Liver (tissue), 9 donors: ENCODE measurements around the gene FHOD1. TPM values are rescaled to one million over a fixed set of nuclear protein-coding genes. Genes with fewer than 3 reads are reported as not detected.

Experiments used
- DNase-seq: peaks from one replicate; pipeline ENCODE4 v3.0.0-alpha.2; 2017; ENCODE audit warnings: low spot score
- H3K27ac ChIP-seq, 2 donors: one replicate each; pipeline ENCODE4 v1.7.0; 2013; ENCODE audit warnings: inconsistent platforms in 2 of 2, low read length in 2 of 2, control low read depth in 1 of 2, low read depth in 1 of 2, mild to moderate bottlenecking in 1 of 2
- H3K27me3 ChIP-seq, 4 donors: one replicate each; pipeline versions ENCODE4 v1.6.1 to v1.7.0; 2013; ENCODE audit warnings: low read length in 3 of 4, inconsistent platforms in 1 of 4, mild to moderate bottlenecking in 1 of 4, moderate library complexity in 1 of 4; ENCODE audit not compliant: control insufficient read depth in 4 of 4, insufficient read depth in 4 of 4
- H3K36me3 ChIP-seq, 4 donors: one replicate each; pipeline versions ENCODE4 v1.6.1 to v1.7.0; 2013; ENCODE audit warnings: low read length in 3 of 4, mild to moderate bottlenecking in 3 of 4, low read depth in 1 of 4, moderate library complexity in 1 of 4; ENCODE audit not compliant: control insufficient read depth in 4 of 4, insufficient read depth in 3 of 4
- H3K4me1 ChIP-seq, 4 donors: one replicate each; pipeline versions ENCODE4 v1.6.1 to v1.7.0; 2013; ENCODE audit warnings: low read length in 3 of 4, mild to moderate bottlenecking in 3 of 4, moderate library complexity in 1 of 4; ENCODE audit not compliant: control insufficient read depth in 4 of 4, insufficient read depth in 4 of 4
- H3K4me3 ChIP-seq, 3 donors: one replicate each; pipeline versions ENCODE4 v1.6.1 to v1.7.0; 2013; ENCODE audit warnings: low read length in 3 of 3, control low read depth in 1 of 3, low read depth in 1 of 3, mild to moderate bottlenecking in 1 of 3
- H3K9ac ChIP-seq, 2 donors: one replicate each; pipeline ENCODE4 v1.7.0; 2013; ENCODE audit warnings: low read length in 2 of 2, mild to moderate bottlenecking in 2 of 2, moderate library complexity in 2 of 2, control low read depth in 1 of 2, low read depth in 1 of 2
- H3K9me3 ChIP-seq, 4 donors: one replicate each; pipeline versions ENCODE4 v1.6.1 to v1.7.0; 2013; ENCODE audit warnings: low read length in 3 of 4; ENCODE audit not compliant: control insufficient read depth in 4 of 4
- EGR1 ChIP-seq, 2 donors: IDR thresholded peaks; 2 replicates each; pipeline ENCODE4 v1.6.1; 2016 to 2018; ENCODE audit warnings: antibody characterized with exemption in 2 of 2, low read depth in 2 of 2
- GABPA ChIP-seq, 2 donors: IDR thresholded peaks in 1 of 2; conservative IDR thresholded peaks in 1 of 2; 2 replicates each; pipeline ENCODE4 v1.6.1; 2016; ENCODE audit warnings: antibody characterized with exemption in 2 of 2, mild to moderate bottlenecking in 1 of 2, moderate library complexity in 1 of 2
- HNF4A ChIP-seq, 2 donors: conservative IDR thresholded peaks; 2 replicates each; pipeline ENCODE4 v1.6.1; 2016; ENCODE audit warnings: antibody characterized with exemption in 2 of 2, mild to moderate bottlenecking in 2 of 2
- JUND ChIP-seq, 2 donors: IDR thresholded peaks; 2 replicates each; pipeline ENCODE4 v1.6.1; 2016; ENCODE audit warnings: antibody characterized with exemption in 2 of 2
- NR2F2 ChIP-seq: IDR thresholded peaks from 2 replicates; pipeline ENCODE4 v1.6.1; 2016; ENCODE audit warnings: antibody characterized with exemption
- RAD21 ChIP-seq, 2 donors: IDR thresholded peaks; 2 replicates each; pipeline ENCODE4 v1.6.1; 2016; ENCODE audit warnings: antibody characterized with exemption in 2 of 2, mild to moderate bottlenecking in 2 of 2
- REST ChIP-seq: IDR thresholded peaks from 2 replicates; pipeline ENCODE4 v1.6.1; 2016; ENCODE audit warnings: antibody characterized with exemption, mild to moderate bottlenecking
- RXRA ChIP-seq, 2 donors: IDR thresholded peaks; 2 replicates each; pipeline ENCODE4 v1.6.1; 2017 to 2018; ENCODE audit warnings: antibody characterized with exemption in 2 of 2, mild to moderate bottlenecking in 1 of 2
- TAF1 ChIP-seq: conservative IDR thresholded peaks from 2 replicates; pipeline ENCODE4 v1.6.1; 2016; ENCODE audit warnings: antibody characterized with exemption, mild to moderate bottlenecking
- YY1 ChIP-seq: IDR thresholded peaks from 2 replicates; pipeline ENCODE4 v1.6.1; 2016; ENCODE audit warnings: antibody characterized with exemption, mild to moderate bottlenecking
- ZBTB33 ChIP-seq: IDR thresholded peaks from 2 replicates; pipeline ENCODE4 v1.6.1; 2016; ENCODE audit warnings: antibody characterized with exemption
- WGBS: extraction: QIAGEN DNeasy Blood & Tissue Kit; methylation state at CpG from one replicate; pipeline ENCODE4 v1.1.7; 2013; 5-methylcytosine and 5-hydroxymethylcytosine counted together
- polyA plus RNA-seq, 2 donors: library from polyadenylated mRNA; stranded (reverse) in 1 of 2; unstranded in 1 of 2; fragments of 200-250 nt in 1 of 2; fragments of >200 nt in 1 of 2; fragmentation: Nextera tagmentation in 1 of 2; extraction: Ambion mirVana in 1 of 2; gene quantifications; one replicate each; pipeline versions ENCODE4 v1.2.1 to v1.2.3, GENCODE V29; 2013 to 2015
- total RNA-seq, 2 donors: library from RNA; depleted of rRNA; stranded (reverse); fragments of >200 nt; gene quantifications; one replicate each; pipeline ENCODE4 v1.2.3, GENCODE V29; 2014
- TF ChIP-seq, protein P1 (sequence below): IDR thresholded peaks from 2 replicates; pipeline ENCODE4 v1.6.1; 2016; ENCODE audit warnings: antibody characterized with exemption
- TF ChIP-seq, protein P2 (sequence below): IDR thresholded peaks from 2 replicates; pipeline ENCODE4 v1.6.1; 2016; ENCODE audit warnings: antibody characterized with exemption
- donor health status: healthy.
- donor health status: healthy.
- donor health status: healthy.
- donor health status: healthy.
- donor health status: healthy.

Gene FHOD1
- total and polyA plus RNA-seq, 4 donors: 2.2 to 6.4 (median 4.1) TPM

DNA sequence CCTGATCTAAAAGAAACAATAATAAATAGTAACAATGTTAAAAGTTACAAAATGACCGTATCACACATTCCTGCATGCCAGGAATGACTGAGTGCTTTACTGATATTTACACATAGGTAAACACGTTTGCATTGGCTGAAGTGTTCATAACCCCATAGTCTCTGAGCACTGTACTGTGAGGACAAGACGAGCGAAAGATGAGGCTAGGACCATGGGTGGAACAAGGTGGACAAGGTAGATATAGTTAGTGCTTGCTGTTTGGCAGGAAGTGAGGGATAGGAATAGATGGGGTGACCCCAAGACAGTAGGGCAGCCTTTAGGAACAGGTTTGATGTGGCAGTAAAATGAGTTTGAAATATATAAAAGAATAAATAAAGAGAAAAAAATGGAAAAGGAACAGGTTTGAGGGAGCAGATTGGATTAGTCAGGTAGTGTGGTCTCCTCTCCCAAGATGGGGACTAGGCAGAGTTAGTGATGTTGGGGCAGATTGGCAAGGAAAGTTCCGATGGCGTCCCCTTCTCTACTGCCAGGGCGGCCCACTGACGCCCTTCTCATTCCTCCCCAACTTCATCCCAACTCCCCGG lies 55.8 kb downstream of the FHOD1 start:
- H3K27me3 ChIP-seq: no peaks in the 10 kb centered on the region
- TF ChIP-seq JUND (IDR thresholded peaks at IDR 0.05): no peak
- TF ChIP-seq RXRA (IDR thresholded peaks at IDR 0.05): no peak
- TF ChIP-seq EGR1 (IDR thresholded peaks at IDR 0.05; ENCODE audit: low read depth in 2 of 2): no peak
- TF ChIP-seq, protein P1, sequence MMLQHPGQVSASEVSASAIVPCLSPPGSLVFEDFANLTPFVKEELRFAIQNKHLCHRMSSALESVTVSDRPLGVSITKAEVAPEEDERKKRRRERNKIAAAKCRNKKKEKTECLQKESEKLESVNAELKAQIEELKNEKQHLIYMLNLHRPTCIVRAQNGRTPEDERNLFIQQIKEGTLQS: no peak
- no peak for TF ChIP-seq ZBTB33
- TF ChIP-seq YY1: no peak
- no peak for TF ChIP-seq HNF4A (conservative IDR thresholded peaks at IDR 0.05)
- no peak for TF ChIP-seq NR2F2
- DNase-seq: no peak
- H3K9me3 ChIP-seq: no peaks in the 10 kb centered on the region
- H3K9ac ChIP-seq: no peak overlapping the region
- H3K4me3 ChIP-seq: no peak overlapping the region
- H3K36me3 ChIP-seq: peaks cover 10 to 24% (median 19%) of the 10 kb centered on the region in 4 donors
- H3K27ac ChIP-seq: no peak overlapping the region
- H3K4me1 ChIP-seq: peaks cover 8 to 26% (median 22%) of the 10 kb centered on the region in 4 donors
- 28% methylated on average over 9 of the region's 9 CpGs for WGBS

DNA sequence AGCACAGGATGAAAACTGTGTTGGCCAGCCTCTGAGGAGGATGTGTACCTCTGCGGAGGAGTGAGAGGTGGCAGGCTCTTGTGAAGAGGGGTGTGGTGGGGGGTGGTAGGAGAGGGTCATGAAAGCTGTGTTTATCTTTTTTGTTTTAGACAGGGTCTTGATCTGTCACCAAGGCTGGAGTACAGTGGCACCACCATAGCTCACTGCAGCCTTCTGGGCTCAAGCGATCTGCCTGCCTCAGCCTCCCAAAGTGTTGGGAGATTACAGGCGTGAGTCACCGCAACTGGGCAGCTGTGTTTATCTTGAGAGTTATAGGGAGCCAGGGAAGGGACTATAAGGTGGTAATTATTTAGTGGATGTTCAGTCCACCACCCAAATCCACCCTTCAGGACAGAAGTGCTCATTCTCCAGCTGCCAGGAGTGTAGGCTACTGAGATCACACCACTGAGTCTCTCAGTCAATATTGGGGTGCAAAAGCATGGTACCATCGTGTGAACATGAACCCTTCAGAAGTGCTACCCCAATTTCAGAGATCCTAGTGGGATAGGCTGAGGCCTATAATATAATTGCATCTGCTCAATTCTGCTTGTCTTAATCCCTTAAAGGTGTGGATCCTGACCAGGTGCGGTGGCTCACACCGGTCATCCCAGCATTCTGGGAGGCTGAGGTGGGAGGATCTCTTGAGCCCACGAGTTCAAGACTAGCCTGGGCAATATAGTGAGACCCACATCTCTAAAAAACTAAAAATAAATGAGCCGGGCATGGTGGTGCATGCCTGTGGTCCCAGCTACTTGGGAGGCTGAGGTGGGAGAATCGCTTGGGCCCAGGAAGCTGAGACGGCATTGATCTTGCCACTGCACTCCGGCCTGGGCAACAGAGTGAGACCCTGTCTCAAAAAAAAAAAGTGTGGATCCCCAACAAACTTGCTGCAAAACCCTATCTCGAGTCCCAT lies 56.6 kb downstream of the FHOD1 start:
- Histone ChIP-seq H3K27me3 (no peaks in the 10 kb centered on the region), H3K9me3 (no peaks in the 10 kb centered on the region), H3K4me1 (peaks cover 8 to 27% (median 23%) of the 10 kb centered on the region in 4 donors), H3K27ac (no peak overlapping the region), H3K9ac (no peak overlapping the region), H3K36me3 (peaks cover 6 to 17% (median 12%) of the 10 kb centered on the region in 4 donors), H3K4me3 (no peak overlapping the region)
- WGBS: 81% methylated on average over 13 of the region's 13 CpGs
- no peak for DNase-seq
- TF ChIP-seq, protein P2, sequence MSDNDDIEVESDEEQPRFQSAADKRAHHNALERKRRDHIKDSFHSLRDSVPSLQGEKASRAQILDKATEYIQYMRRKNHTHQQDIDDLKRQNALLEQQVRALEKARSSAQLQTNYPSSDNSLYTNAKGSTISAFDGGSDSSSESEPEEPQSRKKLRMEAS: no peak
- no peak for TF ChIP-seq RAD21 (IDR thresholded peaks at IDR 0.05)
- no peak for TF ChIP-seq RXRA (IDR thresholded peaks at IDR 0.05)
- no peak for TF ChIP-seq GABPA (IDR thresholded peaks at IDR 0.05 in 1 of 2, conservative IDR thresholded peaks at IDR 0.05 in 1 of 2)
- TF ChIP-seq JUND (IDR thresholded peaks at IDR 0.05): no peak
- TF ChIP-seq TAF1: no peak
- no peak for TF ChIP-seq REST
